Subcutaneous adipose tissue (tissue), 4 donors: ENCODE measurements around the gene ADAP1. TPM values are rescaled to one million over a fixed set of nuclear protein-coding genes. Genes with fewer than 3 reads are reported as not detected.

ENCODE experiments used
- CTCF ChIP-seq: fragments of 450-650 bp; IDR thresholded peaks from one replicate; pipeline ENCODE4 v1.5.1; 2016; ENCODE audit warnings: low read depth, mild to moderate bottlenecking, control low read depth, antibody characterized with exemption, moderate library complexity
- total RNA-seq, 4 donors: library from RNA; depleted of rRNA; stranded (reverse); fragments of >200 nt; gene quantifications; one replicate each; pipeline ENCODE4 v1.1.0, GENCODE V29; 2016

Gene ADAP1
- total RNA-seq, 4 donors from 2014 or later, result 8.9 to 12.4 (median 10.2) TPM

GRCh38 chr7:932651-932975 lies 21.9 kb downstream of the ADAP1 start:
- TF ChIP-seq CTCF, result no peak

GRCh38 chr7:931871-932650 lies 22.4 kb downstream of the ADAP1 start:
- no peak for TF ChIP-seq CTCF

- TF ChIP-seq CTCF, result no peak
Measured at GRCh38 chr7:930975-931758, 23.3 kb downstream of the ADAP1 start.

GRCh38 chr7:929311-929711 lies 25.2 kb downstream of the ADAP1 start:
- TF ChIP-seq CTCF, result no peak

- no peak for TF ChIP-seq CTCF
Measured at GRCh38 chr7:927031-927671, 27.3 kb downstream of the ADAP1 start.

GRCh38 chr7:926061-927030 lies 28.1 kb downstream of the ADAP1 start:
- TF ChIP-seq CTCF, result no peak
